SK-N-SH treated with all-trans-retinoic acid at 6 μM for 48 hours (cell line): ENCODE data around the gene COX20.

ENCODE experiments used
- BACH2 ChIP-seq: fragments of 250-450 bp; sonication (Bioruptor Pico); IDR thresholded peaks from 2 replicates; pipeline ENCODE4 v1.9.0; 2021; ENCODE audit warnings: mild to moderate bottlenecking, borderline replicate concordance
- CSRNP3 ChIP-seq: fragments of 250-450 bp; sonication (Bioruptor Pico); IDR thresholded peaks from 2 replicates; pipeline ENCODE4 v1.5.1; 2021; ENCODE audit warnings: mild to moderate bottlenecking, moderate library complexity
- ISL1 ChIP-seq: fragments of 250-450 bp; sonication (Bioruptor Pico); IDR thresholded peaks from 2 replicates; pipeline ENCODE4 v2.1.2; 2022; ENCODE audit warnings: mild to moderate bottlenecking, moderate library complexity
- OSR1 ChIP-seq: fragments of 250-450 bp; sonication (Bioruptor Pico); IDR thresholded peaks from 2 replicates; pipeline ENCODE4 v1.8.0; 2022; ENCODE audit warnings: moderate library complexity, mild to moderate bottlenecking, inconsistent platforms
- PPARA ChIP-seq: fragments of 250-450 bp; sonication (Bioruptor Pico); IDR thresholded peaks from 2 replicates; pipeline ENCODE4 v1.5.0; 2020; ENCODE audit warnings: mild to moderate bottlenecking, borderline replicate concordance
- RARB ChIP-seq: fragments of 250-450 bp; sonication (Bioruptor Pico); IDR thresholded peaks from 2 replicates; pipeline ENCODE4 v1.8.0; 2021; ENCODE audit warnings: mild to moderate bottlenecking, moderate library complexity
- SNAI2 ChIP-seq: fragments of 250-450 bp; sonication (Bioruptor Pico); IDR thresholded peaks from 2 replicates; pipeline ENCODE4 v1.5.0; 2020; ENCODE audit warnings: mild to moderate bottlenecking, moderate library complexity
- ZFP3 ChIP-seq: fragments of 250-450 bp; sonication (Bioruptor Pico); IDR thresholded peaks from 2 replicates; pipeline ENCODE4 v1.5.0; 2020; ENCODE audit warnings: mild to moderate bottlenecking, moderate library complexity
- ZFP30 ChIP-seq: fragments of 450-650 bp; formaldehyde crosslinking; IDR thresholded peaks from 2 replicates; pipeline ENCODE4 v1.5.0; 2022; ENCODE audit warnings: mild to moderate bottlenecking, moderate library complexity
- ZNF565 ChIP-seq: fragments of 450-650 bp; formaldehyde crosslinking; conservative IDR thresholded peaks from 2 replicates; pipeline ENCODE4 v1.5.0; 2020; ENCODE audit warnings: low read depth, mild to moderate bottlenecking, moderate library complexity
- ZNF8 ChIP-seq: fragments of 450-650 bp; formaldehyde crosslinking; IDR thresholded peaks from 2 replicates; pipeline ENCODE4 v1.5.0; 2020; ENCODE audit warnings: mild to moderate bottlenecking, moderate library complexity
- TF ChIP-seq, protein P1 (sequence below): fragments of 250-450 bp; sonication (Bioruptor Pico); IDR thresholded peaks from 2 replicates; pipeline ENCODE4 v1.8.0; 2021; ENCODE audit warnings: low read depth, mild to moderate bottlenecking, moderate library complexity, borderline replicate concordance
- TF ChIP-seq, protein P2 (sequence below): fragments of 250-450 bp; sonication (Bioruptor Pico); IDR thresholded peaks from 2 replicates; pipeline ENCODE4 v1.5.1; 2020; ENCODE audit warnings: low read depth, mild to moderate bottlenecking, moderate library complexity
- TF ChIP-seq, protein P3 (sequence below): fragments of 250-450 bp; sonication (Bioruptor Pico); IDR thresholded peaks from 2 replicates; pipeline ENCODE4 v1.5.0; 2020; ENCODE audit warnings: mild to moderate bottlenecking, moderate library complexity

GRCh38 chr1:244869950-244870349 lies 34.5 kb downstream of the COX20 start:
- TF ChIP-seq ZNF565 (CRISPR knock-in tag) (no peak), BACH2 (CRISPR knock-in tag) (no peak), SNAI2 (CRISPR knock-in tag) (no peak), RARB (CRISPR knock-in tag) (no peak), ZFP3 (CRISPR knock-in tag) (no peak), PPARA (no peak), ISL1 (CRISPR knock-in tag) (no peak), OSR1 (CRISPR knock-in tag) (no peak), CSRNP3 (CRISPR knock-in tag) (no peak), ZFP30 (CRISPR knock-in tag) (no peak), ZNF8 (CRISPR knock-in tag) (no peak)
- TF ChIP-seq, protein P1, sequence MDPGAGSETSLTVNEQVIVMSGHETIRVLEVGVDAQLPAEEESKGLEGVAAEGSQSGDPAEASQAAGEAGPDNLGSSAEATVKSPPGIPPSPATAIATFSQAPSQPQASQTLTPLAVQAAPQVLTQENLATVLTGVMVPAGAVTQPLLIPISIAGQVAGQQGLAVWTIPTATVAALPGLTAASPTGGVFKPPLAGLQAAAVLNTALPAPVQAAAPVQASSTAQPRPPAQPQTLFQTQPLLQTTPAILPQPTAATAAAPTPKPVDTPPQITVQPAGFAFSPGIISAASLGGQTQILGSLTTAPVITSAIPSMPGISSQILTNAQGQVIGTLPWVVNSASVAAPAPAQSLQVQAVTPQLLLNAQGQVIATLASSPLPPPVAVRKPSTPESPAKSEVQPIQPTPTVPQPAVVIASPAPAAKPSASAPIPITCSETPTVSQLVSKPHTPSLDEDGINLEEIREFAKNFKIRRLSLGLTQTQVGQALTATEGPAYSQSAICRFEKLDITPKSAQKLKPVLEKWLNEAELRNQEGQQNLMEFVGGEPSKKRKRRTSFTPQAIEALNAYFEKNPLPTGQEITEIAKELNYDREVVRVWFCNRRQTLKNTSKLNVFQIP (CRISPR knock-in tag), result no peak
- TF ChIP-seq, protein P2, sequence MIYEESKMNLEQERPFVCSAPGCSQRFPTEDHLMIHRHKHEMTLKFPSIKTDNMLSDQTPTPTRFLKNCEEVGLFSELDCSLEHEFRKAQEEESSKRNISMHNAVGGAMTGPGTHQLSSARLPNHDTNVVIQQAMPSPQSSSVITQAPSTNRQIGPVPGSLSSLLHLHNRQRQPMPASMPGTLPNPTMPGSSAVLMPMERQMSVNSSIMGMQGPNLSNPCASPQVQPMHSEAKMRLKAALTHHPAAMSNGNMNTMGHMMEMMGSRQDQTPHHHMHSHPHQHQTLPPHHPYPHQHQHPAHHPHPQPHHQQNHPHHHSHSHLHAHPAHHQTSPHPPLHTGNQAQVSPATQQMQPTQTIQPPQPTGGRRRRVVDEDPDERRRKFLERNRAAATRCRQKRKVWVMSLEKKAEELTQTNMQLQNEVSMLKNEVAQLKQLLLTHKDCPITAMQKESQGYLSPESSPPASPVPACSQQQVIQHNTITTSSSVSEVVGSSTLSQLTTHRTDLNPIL (CRISPR knock-in tag), result no peak
- TF ChIP-seq, protein P3, sequence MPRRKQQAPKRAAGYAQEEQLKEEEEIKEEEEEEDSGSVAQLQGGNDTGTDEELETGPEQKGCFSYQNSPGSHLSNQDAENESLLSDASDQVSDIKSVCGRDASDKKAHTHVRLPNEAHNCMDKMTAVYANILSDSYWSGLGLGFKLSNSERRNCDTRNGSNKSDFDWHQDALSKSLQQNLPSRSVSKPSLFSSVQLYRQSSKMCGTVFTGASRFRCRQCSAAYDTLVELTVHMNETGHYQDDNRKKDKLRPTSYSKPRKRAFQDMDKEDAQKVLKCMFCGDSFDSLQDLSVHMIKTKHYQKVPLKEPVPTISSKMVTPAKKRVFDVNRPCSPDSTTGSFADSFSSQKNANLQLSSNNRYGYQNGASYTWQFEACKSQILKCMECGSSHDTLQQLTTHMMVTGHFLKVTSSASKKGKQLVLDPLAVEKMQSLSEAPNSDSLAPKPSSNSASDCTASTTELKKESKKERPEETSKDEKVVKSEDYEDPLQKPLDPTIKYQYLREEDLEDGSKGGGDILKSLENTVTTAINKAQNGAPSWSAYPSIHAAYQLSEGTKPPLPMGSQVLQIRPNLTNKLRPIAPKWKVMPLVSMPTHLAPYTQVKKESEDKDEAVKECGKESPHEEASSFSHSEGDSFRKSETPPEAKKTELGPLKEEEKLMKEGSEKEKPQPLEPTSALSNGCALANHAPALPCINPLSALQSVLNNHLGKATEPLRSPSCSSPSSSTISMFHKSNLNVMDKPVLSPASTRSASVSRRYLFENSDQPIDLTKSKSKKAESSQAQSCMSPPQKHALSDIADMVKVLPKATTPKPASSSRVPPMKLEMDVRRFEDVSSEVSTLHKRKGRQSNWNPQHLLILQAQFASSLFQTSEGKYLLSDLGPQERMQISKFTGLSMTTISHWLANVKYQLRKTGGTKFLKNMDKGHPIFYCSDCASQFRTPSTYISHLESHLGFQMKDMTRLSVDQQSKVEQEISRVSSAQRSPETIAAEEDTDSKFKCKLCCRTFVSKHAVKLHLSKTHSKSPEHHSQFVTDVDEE (CRISPR knock-in tag), result no peak
